Measurements from ENCODE around the gene MIB2. TPM values are rescaled to one million over a fixed set of nuclear protein-coding genes. Genes with fewer than 3 reads are reported as not detected.

Gene MIB2
- total RNA-seq, 1 donor = 58.7 TPM

- DNase-seq (ENCODE audit: low read depth) = no peak
- TF ChIP-seq CTCF (IDR thresholded peaks at IDR 0.05; ENCODE audit: insufficient read depth, low read depth, low read length) = no peak
- H3K4me3 ChIP-seq (ENCODE audit: low read depth, low read length) = no peak overlapping the region
Observed at GRCh38 chr1:1624443-1625403, 9.4 kb downstream of the MIB2 start.

GRCh38 chr1:1625404-1625775 lies 10.1 kb downstream of the MIB2 start:
- TF ChIP-seq CTCF (IDR thresholded peaks at IDR 0.05; ENCODE audit: insufficient read depth, low read depth, low read length) = no peak
- no peak for DNase-seq (ENCODE audit: low read depth)
- H3K4me3 ChIP-seq (ENCODE audit: low read depth, low read length) = no peak overlapping the region

GRCh38 chr1:1625824-1626206 lies 10.5 kb downstream of the MIB2 start:
- H3K4me3 ChIP-seq (ENCODE audit: low read depth, low read length) = no peak overlapping the region
- no peak for DNase-seq (ENCODE audit: low read depth)
- TF ChIP-seq CTCF (IDR thresholded peaks at IDR 0.05; ENCODE audit: insufficient read depth, low read depth, low read length) = no peak

GRCh38 chr1:1626207-1627141 lies 11.2 kb downstream of the MIB2 start:
- no peak for TF ChIP-seq CTCF (IDR thresholded peaks at IDR 0.05; ENCODE audit: insufficient read depth, low read depth, low read length)
- no peak for DNase-seq (ENCODE audit: low read depth)
- H3K4me3 ChIP-seq (ENCODE audit: low read depth, low read length) = no peak overlapping the region

GRCh38 chr1:1627261-1627828 lies 12.0 kb downstream of the MIB2 start:
- DNase-seq (ENCODE audit: low read depth) = no peak
- TF ChIP-seq CTCF (IDR thresholded peaks at IDR 0.05; ENCODE audit: insufficient read depth, low read depth, low read length) = no peak
- no peak overlapping the region for H3K4me3 ChIP-seq (ENCODE audit: low read depth, low read length)

- H3K4me3 ChIP-seq (ENCODE audit: low read depth, low read length) = no peak overlapping the region
- no peak for DNase-seq (ENCODE audit: low read depth)
- no peak for TF ChIP-seq CTCF (IDR thresholded peaks at IDR 0.05; ENCODE audit: insufficient read depth, low read depth, low read length)
Observed at GRCh38 chr1:1627829-1628753, 12.8 kb downstream of the MIB2 start.

Measured in fibroblast of villous mesenchyme (primary cell).